GM12878 (cell line): Measurements from ENCODE around the gene CAMKMT.

ENCODE experiments used
- CBFB ChIP-seq: IDR thresholded peaks from 2 replicates; pipeline ENCODE4 v1.6.1; 2016; ENCODE audit warnings: antibody characterized with exemption, low read depth
- CEBPB ChIP-seq, 2 experiments: fragments of 150-350 bp in 1 of 2; IDR thresholded peaks; 2 replicates each; pipeline ENCODE4 v1.6.1; 2012 to 2014; ENCODE audit warnings: low read depth in 2 of 2, low read length in 2 of 2, borderline replicate concordance in 1 of 2, inconsistent platforms in 1 of 2
- RBBP5 ChIP-seq: fragments of 200-600 bp; sonication (generic); conservative IDR thresholded peaks from 2 replicates; pipeline ENCODE4 v1.6.1; 2016
- ZZZ3 ChIP-seq: IDR thresholded peaks from 2 replicates; pipeline ENCODE4 v1.6.1; 2011; ENCODE audit warnings: low read depth; ENCODE audit not compliant: control insufficient read depth, insufficient read length
- TF ChIP-seq, protein P1 (sequence below), 3 experiments: IDR thresholded peaks in 2 of 3; conservative IDR thresholded peaks in 1 of 3; 2 replicates each; pipeline ENCODE4 v1.5.1; 2011; ENCODE audit warnings: low read depth in 3 of 3, low read length in 3 of 3, mild to moderate bottlenecking in 3 of 3, control low read depth in 2 of 3, moderate library complexity in 2 of 3, inconsistent platforms in 1 of 3, mixed read lengths in 1 of 3; ENCODE audit not compliant: control insufficient read depth in 2 of 3, insufficient read depth in 1 of 3; ENCODE audit errors: extremely low read depth in 1 of 3
- TF ChIP-seq, protein P2 (sequence below): fragments of 450-650 bp; IDR thresholded peaks from 2 replicates; pipeline ENCODE4 v1.6.1; 2016; ENCODE audit warnings: mild to moderate bottlenecking
- TF ChIP-seq, protein P3 (sequence below): IDR thresholded peaks from 2 replicates; pipeline ENCODE4 v1.6.1; 2011; ENCODE audit warnings: low read depth, low read length, improper control_type of control experiment, borderline replicate concordance
- TF ChIP-seq, protein P4 (sequence below): IDR thresholded peaks from 2 replicates; pipeline ENCODE4 v1.6.1; 2012; ENCODE audit warnings: improper control_type of control experiment, low read depth, low read length; ENCODE audit not compliant: insufficient replicate concordance

DNA sequence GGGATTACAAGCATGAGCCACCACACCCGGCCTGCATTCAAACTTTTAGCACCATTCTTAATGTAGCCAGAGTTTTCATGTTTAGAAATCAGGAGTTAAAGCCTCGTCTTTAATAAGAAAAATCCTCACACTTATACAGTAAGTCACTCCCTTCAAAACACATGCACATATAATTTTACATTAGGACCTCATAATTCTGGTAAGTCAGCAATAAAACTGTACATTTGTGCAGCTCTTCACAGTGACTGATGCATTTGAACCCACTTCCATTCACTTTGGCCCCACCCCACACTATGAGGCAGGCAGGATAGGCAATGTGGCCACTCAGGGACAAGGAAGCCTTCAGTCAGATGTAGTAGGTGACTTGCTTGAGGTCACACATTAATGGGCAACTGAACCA lies 438.0 kb downstream of the CAMKMT start:
- TF ChIP-seq, protein P1, sequence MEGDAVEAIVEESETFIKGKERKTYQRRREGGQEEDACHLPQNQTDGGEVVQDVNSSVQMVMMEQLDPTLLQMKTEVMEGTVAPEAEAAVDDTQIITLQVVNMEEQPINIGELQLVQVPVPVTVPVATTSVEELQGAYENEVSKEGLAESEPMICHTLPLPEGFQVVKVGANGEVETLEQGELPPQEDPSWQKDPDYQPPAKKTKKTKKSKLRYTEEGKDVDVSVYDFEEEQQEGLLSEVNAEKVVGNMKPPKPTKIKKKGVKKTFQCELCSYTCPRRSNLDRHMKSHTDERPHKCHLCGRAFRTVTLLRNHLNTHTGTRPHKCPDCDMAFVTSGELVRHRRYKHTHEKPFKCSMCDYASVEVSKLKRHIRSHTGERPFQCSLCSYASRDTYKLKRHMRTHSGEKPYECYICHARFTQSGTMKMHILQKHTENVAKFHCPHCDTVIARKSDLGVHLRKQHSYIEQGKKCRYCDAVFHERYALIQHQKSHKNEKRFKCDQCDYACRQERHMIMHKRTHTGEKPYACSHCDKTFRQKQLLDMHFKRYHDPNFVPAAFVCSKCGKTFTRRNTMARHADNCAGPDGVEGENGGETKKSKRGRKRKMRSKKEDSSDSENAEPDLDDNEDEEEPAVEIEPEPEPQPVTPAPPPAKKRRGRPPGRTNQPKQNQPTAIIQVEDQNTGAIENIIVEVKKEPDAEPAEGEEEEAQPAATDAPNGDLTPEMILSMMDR (IDR thresholded peaks at IDR 0.05 in 2 of 3, conservative IDR thresholded peaks at IDR 0.05 in 1 of 3; ENCODE audit: control insufficient read depth in 2 of 3, extremely low read depth in 1 of 3, insufficient read depth in 1 of 3, low read depth in 3 of 3, low read length in 3 of 3), result no peak
- TF ChIP-seq, protein P2, sequence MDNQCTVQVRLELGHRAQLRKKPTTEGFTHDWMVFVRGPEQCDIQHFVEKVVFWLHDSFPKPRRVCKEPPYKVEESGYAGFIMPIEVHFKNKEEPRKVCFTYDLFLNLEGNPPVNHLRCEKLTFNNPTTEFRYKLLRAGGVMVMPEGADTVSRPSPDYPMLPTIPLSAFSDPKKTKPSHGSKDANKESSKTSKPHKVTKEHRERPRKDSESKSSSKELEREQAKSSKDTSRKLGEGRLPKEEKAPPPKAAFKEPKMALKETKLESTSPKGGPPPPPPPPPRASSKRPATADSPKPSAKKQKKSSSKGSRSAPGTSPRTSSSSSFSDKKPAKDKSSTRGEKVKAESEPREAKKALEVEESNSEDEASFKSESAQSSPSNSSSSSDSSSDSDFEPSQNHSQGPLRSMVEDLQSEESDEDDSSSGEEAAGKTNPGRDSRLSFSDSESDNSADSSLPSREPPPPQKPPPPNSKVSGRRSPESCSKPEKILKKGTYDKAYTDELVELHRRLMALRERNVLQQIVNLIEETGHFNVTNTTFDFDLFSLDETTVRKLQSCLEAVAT, result no peak
- TF ChIP-seq CEBPB (IDR thresholded peaks at IDR 0.05; ENCODE audit: borderline replicate concordance in 1 of 2, low read depth in 2 of 2, low read length in 2 of 2) (no peak), RBBP5 (no peak), ZZZ3 (no peak), CBFB (no peak)
- TF ChIP-seq, protein P3, sequence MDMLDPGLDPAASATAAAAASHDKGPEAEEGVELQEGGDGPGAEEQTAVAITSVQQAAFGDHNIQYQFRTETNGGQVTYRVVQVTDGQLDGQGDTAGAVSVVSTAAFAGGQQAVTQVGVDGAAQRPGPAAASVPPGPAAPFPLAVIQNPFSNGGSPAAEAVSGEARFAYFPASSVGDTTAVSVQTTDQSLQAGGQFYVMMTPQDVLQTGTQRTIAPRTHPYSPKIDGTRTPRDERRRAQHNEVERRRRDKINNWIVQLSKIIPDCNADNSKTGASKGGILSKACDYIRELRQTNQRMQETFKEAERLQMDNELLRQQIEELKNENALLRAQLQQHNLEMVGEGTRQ, result no peak
- TF ChIP-seq, protein P4, sequence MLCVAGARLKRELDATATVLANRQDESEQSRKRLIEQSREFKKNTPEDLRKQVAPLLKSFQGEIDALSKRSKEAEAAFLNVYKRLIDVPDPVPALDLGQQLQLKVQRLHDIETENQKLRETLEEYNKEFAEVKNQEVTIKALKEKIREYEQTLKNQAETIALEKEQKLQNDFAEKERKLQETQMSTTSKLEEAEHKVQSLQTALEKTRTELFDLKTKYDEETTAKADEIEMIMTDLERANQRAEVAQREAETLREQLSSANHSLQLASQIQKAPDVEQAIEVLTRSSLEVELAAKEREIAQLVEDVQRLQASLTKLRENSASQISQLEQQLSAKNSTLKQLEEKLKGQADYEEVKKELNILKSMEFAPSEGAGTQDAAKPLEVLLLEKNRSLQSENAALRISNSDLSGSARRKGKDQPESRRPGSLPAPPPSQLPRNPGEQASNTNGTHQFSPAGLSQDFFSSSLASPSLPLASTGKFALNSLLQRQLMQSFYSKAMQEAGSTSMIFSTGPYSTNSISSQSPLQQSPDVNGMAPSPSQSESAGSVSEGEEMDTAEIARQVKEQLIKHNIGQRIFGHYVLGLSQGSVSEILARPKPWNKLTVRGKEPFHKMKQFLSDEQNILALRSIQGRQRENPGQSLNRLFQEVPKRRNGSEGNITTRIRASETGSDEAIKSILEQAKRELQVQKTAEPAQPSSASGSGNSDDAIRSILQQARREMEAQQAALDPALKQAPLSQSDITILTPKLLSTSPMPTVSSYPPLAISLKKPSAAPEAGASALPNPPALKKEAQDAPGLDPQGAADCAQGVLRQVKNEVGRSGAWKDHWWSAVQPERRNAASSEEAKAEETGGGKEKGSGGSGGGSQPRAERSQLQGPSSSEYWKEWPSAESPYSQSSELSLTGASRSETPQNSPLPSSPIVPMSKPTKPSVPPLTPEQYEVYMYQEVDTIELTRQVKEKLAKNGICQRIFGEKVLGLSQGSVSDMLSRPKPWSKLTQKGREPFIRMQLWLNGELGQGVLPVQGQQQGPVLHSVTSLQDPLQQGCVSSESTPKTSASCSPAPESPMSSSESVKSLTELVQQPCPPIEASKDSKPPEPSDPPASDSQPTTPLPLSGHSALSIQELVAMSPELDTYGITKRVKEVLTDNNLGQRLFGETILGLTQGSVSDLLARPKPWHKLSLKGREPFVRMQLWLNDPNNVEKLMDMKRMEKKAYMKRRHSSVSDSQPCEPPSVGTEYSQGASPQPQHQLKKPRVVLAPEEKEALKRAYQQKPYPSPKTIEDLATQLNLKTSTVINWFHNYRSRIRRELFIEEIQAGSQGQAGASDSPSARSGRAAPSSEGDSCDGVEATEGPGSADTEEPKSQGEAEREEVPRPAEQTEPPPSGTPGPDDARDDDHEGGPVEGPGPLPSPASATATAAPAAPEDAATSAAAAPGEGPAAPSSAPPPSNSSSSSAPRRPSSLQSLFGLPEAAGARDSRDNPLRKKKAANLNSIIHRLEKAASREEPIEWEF, result no peak
